Suprapubic skin (tissue), 4 donors: ENCODE data around the gene TET3.

Source experiments
- POLR2A ChIP-seq, 2 donors: fragments of 450-650 bp; IDR thresholded peaks; one replicate each; pipeline ENCODE4 v1.6.1; 2017; ENCODE audit warnings: antibody characterized with exemption in 2 of 2, mild to moderate bottlenecking in 2 of 2, moderate library complexity in 2 of 2
- POLR2AphosphoS5 ChIP-seq, 3 donors: sonication (generic); formaldehyde crosslinking; IDR thresholded peaks; one replicate each; pipeline ENCODE4 v1.6.1; 2017; ENCODE audit warnings: antibody characterized with exemption in 3 of 3

DNA sequence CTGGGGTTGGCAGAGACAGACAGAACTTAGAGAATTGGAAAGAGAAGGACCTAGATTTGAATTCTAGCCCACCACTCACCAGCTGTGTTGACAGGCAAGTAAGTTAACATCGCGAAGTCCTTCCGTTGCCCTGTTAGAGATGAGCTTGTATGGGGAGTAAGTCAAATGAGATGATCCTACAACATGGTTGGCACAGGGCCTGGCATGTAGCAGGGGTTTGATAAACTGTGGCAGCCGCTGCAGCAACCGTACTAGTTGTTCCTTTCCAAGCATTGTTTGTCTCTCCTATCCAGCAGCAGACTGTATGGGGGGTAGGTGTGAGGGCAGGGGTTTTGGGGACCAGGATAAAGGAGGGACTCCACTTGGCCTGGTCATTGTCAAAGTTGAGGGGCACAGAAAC, 16.0 kb downstream of the TET3 start:
- TF ChIP-seq POLR2A (IDR thresholded peaks at IDR 0.05), result no peak
- TF ChIP-seq POLR2AphosphoS5 (IDR thresholded peaks at IDR 0.05), result no peak
